Measurements from ENCODE around the gene HRAS. TPM values are rescaled to one million over a fixed set of nuclear protein-coding genes. Genes with fewer than 3 reads are reported as not detected.
A peak's percentile ranks its signal among the peaks of the same experiment; 100 is the strongest.

The HRAS gene
- polyA plus RNA-seq, 2 of the 4 experiments (the other 2 are of a cell fraction) = 56.3 to 86.9 TPM

DNA sequence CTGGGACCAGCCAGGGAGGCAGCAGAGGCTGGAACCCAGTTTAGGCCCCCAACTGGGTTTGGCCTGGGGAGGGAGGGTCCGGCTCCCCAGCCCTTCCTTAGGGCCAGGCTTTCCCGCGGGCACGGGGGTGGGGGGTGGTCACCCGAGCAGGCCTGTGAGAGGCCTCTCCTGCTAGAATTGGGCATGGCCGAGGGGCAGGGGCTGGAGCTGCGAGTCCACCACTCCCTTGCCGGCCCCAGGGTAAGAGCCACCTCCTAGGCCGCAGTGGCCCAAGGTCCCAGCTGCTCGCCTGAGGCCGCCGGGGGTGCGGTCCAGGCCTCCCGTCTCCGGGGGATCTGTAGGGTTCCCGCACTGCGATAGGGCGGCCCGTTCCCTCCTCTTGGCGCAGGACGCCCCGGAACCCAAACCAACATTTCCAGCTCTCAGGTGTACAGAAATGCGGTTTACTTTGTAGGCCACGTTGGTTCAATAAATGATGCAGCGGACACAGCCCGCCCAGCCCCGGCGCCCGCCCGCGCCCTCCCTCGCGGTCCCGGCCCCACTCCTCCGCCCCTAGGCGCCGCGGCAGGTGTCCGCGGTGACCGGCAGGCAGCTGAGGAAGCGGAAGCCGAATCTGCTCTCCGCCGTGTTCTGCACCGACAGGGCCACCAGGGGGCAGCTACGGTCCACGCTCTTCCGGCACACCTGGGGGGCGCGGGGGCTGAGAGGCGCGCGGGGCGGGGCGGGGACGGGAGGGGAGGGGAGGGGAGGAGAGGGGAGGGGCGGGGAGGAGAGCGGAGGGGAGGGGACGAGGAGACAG is 19.3 kb upstream of the HRAS start:
- no peaks in the 10 kb centered on the region for H3K9me3 ChIP-seq
- H3K27ac ChIP-seq = peak overlapping the region; percentile 81 to 88; a peak in 5 of 6 replicates
- peaks cover 19% of the 10 kb centered on the region for H3K4me1 ChIP-seq
- FAIRE-seq (no peak), DNase-seq (ENCODE audit: low read depth in 1 of 2, low spot score in 1 of 2) (peak; percentile 69 to 81), ATAC-seq (peak; percentile 48 to 72; a peak in 5 of 6 replicates)
- ChIA-PET POLR2A (interaction anchor here (0.9 to 1.0 kb wide), 2 partner anchors 14 to 21 kb away, joined by 3 to 4 read pairs; no protein-coding TSS in a partner anchor), CTCF (interaction anchor here (0.6 to 5.9 kb wide), 34 partner anchors 10 to 248 kb away, joined by 3 to 66 read pairs (median 4); partner anchors contain the start of genes EPS8L2, HRAS and TMEM80)
- WGBS (ENCODE audit: missing lambda C conversion rate) = 30% methylated on average over 20 of the region's 60 CpGs
- H3K4me2 ChIP-seq = peak overlapping the region; percentile 96
- peak overlapping the region; percentile 67 for H3K4me3 ChIP-seq
- TF ChIP-seq HEYL (CRISPR knock-in tag; IDR thresholded peaks at IDR 0.05) (no peak), ZNF302 (CRISPR knock-in tag; IDR thresholded peaks at IDR 0.05) (no peak), HOXB13 (CRISPR knock-in tag; IDR thresholded peaks at IDR 0.05; ENCODE audit: low read depth) (no peak), EHMT2 (IDR thresholded peaks at IDR 0.05; ENCODE audit: low read depth) (no peak), ESRRA (IDR thresholded peaks at IDR 0.05; ENCODE audit: borderline replicate concordance, low read length) (no peak), HES2 (IDR thresholded peaks at IDR 0.05) (no peak), CTCF (IDR thresholded peaks at IDR 0.05) (peak; percentile 52), MAFK (IDR thresholded peaks at IDR 0.05; ENCODE audit: partially characterized antibody) (no peak), MAZ (IDR thresholded peaks at IDR 0.05; ENCODE audit: borderline replicate concordance, low read depth, low read length) (peak; percentile 64; the same call in 1 of the 2 replicates), RAD21 (conservative IDR thresholded peaks at IDR 0.05 in 1 of 2, IDR thresholded peaks at IDR 0.05 in 1 of 2) (peak; percentile 71 to 84), ZSCAN20 (CRISPR knock-in tag; IDR thresholded peaks at IDR 0.05) (no peak), E2F6 (IDR thresholded peaks at IDR 0.05; ENCODE audit: borderline replicate concordance, low read depth) (no peak), SMC3 (IDR thresholded peaks at IDR 0.05) (peak; percentile 72; the same call in 2 of the 3 replicates), CEBPB (IDR thresholded peaks at IDR 0.05) (no peak), FOSL2 (IDR thresholded peaks at IDR 0.05) (no peak), FOSL2 (CRISPR knock-in tag; IDR thresholded peaks at IDR 0.05) (no peak), REST (IDR thresholded peaks at IDR 0.05) (no peak), RFX5 (IDR thresholded peaks at IDR 0.05) (no peak), ZFP36 (IDR thresholded peaks at IDR 0.05; ENCODE audit: borderline replicate concordance, partially characterized antibody) (no peak), POLR2AphosphoS2 (conservative IDR thresholded peaks at IDR 0.05; ENCODE audit: low read length) (no peak), TP53 (CRISPR knock-in tag; IDR thresholded peaks at IDR 0.05) (no peak), JUN (IDR thresholded peaks at IDR 0.05) (no peak), HOXB5 (CRISPR knock-in tag; IDR thresholded peaks at IDR 0.05) (no peak), CBX8 (IDR thresholded peaks at IDR 0.05) (no peak), ATOH8 (CRISPR knock-in tag; IDR thresholded peaks at IDR 0.05; ENCODE audit: low read depth) (no peak), RARB (CRISPR knock-in tag; IDR thresholded peaks at IDR 0.05) (no peak), EP300 (IDR thresholded peaks at IDR 0.05) (no peak)
- TF ChIP-seq, protein P1, sequence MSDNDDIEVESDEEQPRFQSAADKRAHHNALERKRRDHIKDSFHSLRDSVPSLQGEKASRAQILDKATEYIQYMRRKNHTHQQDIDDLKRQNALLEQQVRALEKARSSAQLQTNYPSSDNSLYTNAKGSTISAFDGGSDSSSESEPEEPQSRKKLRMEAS (IDR thresholded peaks at IDR 0.05) = no peak; the same call in 1 of the 2 replicates
- TF ChIP-seq, protein P2, sequence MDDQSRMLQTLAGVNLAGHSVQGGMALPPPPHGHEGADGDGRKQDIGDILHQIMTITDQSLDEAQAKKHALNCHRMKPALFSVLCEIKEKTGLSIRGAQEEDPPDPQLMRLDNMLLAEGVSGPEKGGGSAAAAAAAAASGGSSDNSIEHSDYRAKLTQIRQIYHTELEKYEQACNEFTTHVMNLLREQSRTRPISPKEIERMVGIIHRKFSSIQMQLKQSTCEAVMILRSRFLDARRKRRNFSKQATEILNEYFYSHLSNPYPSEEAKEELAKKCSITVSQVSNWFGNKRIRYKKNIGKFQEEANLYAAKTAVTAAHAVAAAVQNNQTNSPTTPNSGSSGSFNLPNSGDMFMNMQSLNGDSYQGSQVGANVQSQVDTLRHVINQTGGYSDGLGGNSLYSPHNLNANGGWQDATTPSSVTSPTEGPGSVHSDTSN (IDR thresholded peaks at IDR 0.05) = no peak
- TF ChIP-seq, protein P3, sequence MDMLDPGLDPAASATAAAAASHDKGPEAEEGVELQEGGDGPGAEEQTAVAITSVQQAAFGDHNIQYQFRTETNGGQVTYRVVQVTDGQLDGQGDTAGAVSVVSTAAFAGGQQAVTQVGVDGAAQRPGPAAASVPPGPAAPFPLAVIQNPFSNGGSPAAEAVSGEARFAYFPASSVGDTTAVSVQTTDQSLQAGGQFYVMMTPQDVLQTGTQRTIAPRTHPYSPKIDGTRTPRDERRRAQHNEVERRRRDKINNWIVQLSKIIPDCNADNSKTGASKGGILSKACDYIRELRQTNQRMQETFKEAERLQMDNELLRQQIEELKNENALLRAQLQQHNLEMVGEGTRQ (IDR thresholded peaks at IDR 0.05) = no peak

Measured in A549 (cell line).